Heart left ventricle (tissue), 16 donors: Measurements from ENCODE around the gene XG. TPM values are rescaled to one million over a fixed set of nuclear protein-coding genes. Genes with fewer than 3 reads are reported as not detected.
A peak's percentile ranks its signal among the peaks of the same experiment; 100 is the strongest.
"Not testable (repeated sequence)": the region's sequence is repeated elsewhere in the genome, so short reads cannot be mapped to it uniquely, and the experiment has no call there.

ENCODE experiments used
- ATAC-seq, 4 donors: fragments of 200-7000 bp; cut with Tn5 transposase; one replicate each; pipeline ENCODE4 v1.9.1; 2020 to 2022; ENCODE audit warnings: moderate library complexity in 4 of 4, mild to moderate bottlenecking in 3 of 4, moderate number of reproducible peaks in 1 of 4
- DNase-seq, 5 donors: peaks; one replicate each; pipeline ENCODE4 v3.0.0-alpha.2; 2020
- H3K27ac ChIP-seq, 12 donors: fragments of 200-600 bp; sonication (generic) in 4 of 12; one replicate each; pipeline versions ENCODE4 v1.5.0 to v1.8.0; 2016 to 2022; ENCODE audit warnings: mild to moderate bottlenecking in 2 of 12
- H3K27me3 ChIP-seq, 9 donors: fragments of 200-600 bp; sonication (generic) in 2 of 9; one replicate each; pipeline versions ENCODE4 v1.5.1 to v1.8.0; 2016 to 2022; ENCODE audit warnings: mild to moderate bottlenecking in 3 of 9
- H3K36me3 ChIP-seq, 9 donors: fragments of 200-600 bp; sonication (generic) in 2 of 9; one replicate each; pipeline versions ENCODE4 v1.5.0 to v1.8.0; 2018 to 2022; ENCODE audit warnings: mild to moderate bottlenecking in 2 of 9
- H3K4me1 ChIP-seq, 12 donors: fragments of 200-600 bp; sonication (generic) in 4 of 12; one replicate each; pipeline versions ENCODE4 v1.5.0 to v1.8.0; 2016 to 2022; ENCODE audit warnings: mild to moderate bottlenecking in 3 of 12
- H3K4me3 ChIP-seq, 12 donors: fragments of 200-600 bp; sonication (generic) in 4 of 12; one replicate each; pipeline versions ENCODE4 v1.5.0 to v1.8.0; 2017 to 2022; ENCODE audit warnings: mild to moderate bottlenecking in 9 of 12, moderate library complexity in 4 of 12
- H3K9me3 ChIP-seq, 12 donors: fragments of 200-600 bp; sonication (generic) in 4 of 12; one replicate each; pipeline versions ENCODE4 v1.5.0 to v1.8.0; 2016 to 2022; ENCODE audit warnings: mild to moderate bottlenecking in 1 of 12
- CTCF ChIP-seq, 12 donors: fragments of 200-600 bp; sonication (generic) in 4 of 12; IDR thresholded peaks; one replicate each; pipeline versions ENCODE4 v1.5.0 to v1.8.0; 2018 to 2022; ENCODE audit warnings: antibody characterized with exemption in 12 of 12, mild to moderate bottlenecking in 5 of 12
- POLR2A ChIP-seq, 2 donors: fragments of 450-650 bp; IDR thresholded peaks; one replicate each; pipeline ENCODE4 v1.6.1; 2017; ENCODE audit warnings: antibody characterized with exemption in 2 of 2, mild to moderate bottlenecking in 2 of 2, moderate library complexity in 2 of 2
- WGBS, 4 donors: extraction: QIAGEN DNeasy Blood & Tissue Kit in 2 of 4; methylation state at CpG; one replicate each; pipeline versions ENCODE4 v1.1.5 to v1.1.7; 2013 to 2018; 5-methylcytosine and 5-hydroxymethylcytosine counted together
- intact Hi-C, 10 donors: fragments of 100-400 bp; cut with DNase I; formaldehyde crosslinking; loops; one replicate each; pipeline versions ENCODE4 v1.11.1 to v1.14.2; 2022
- long read RNA-seq, 3 donors: library from polyadenylated mRNA; unstranded; transcript quantifications; one replicate each; pipeline ENCODE4 v2.0.0, GENCODE V29; 2020 to 2021
- polyA plus RNA-seq, 2 donors: library from polyadenylated mRNA; stranded (reverse); fragments of 200-250 nt; gene quantifications; one replicate each; pipeline ENCODE4 v1.2.3, GENCODE V29; 2013
- total RNA-seq, 9 donors: library from RNA; depleted of rRNA in 2 of 9; stranded (reverse); fragments of >200 nt in 2 of 9; fragmentation: NEBNext Ultra II Directional in 3 of 9; extraction: Animal tissue kit (Norgen Biotek cat#: 25700) in 3 of 9; gene quantifications; one replicate each; pipeline versions ENCODE4 v1.1.0 to v1.2.4, GENCODE V29; 2016 to 2023
- donor health status: ischemic (EF 13 %, LVEDD 7.1; RV severe dilation, severe dysfunction).
- donor health status: healthy with polysubstance abuse.
- donor health status: DM: no; HTN: yes; CAD: no.
- donor health status: DM: no; HTN: no; CAD: no.
- donor health status: ischemic (EF 25% LVEDD 6.9; RV normal size, moderate dysfunction).
- donor health status: ischemic (EF 25% LVEDD 5.7; RV mildly dilated, moderate dysfunction).
- donor health status: healthy.
- donor health status: DM: yes; HTN: yes; CAD: no.
- donor health status: ischemic (EF 35%, LVEDD 5.7; RV mildly dilated, moderate dysfunction).
- donor health status: nonischemic (EF 11% LVEDD 7.7; RV severe dilation, severe dysfunction).
- donor health status: DM: yes; HTN: yes; CAD: no.
- donor health status: PGD.
- donor health status: ischemic (EF 29% LVEDD 5.4; RV normal size, mild dysfunction).
- donor health status: nonischemic (EF 23%, LVEDD 6.1; RV moderate dilation, normal function).

The XG gene
- total RNA-seq = under 1 TPM in 6 of 9 donors, not detected in 3; 0.28 to 0.85 (median 0.62) TPM
- under 1 TPM; 0.06 to 0.11 TPM for polyA plus RNA-seq
- long read RNA-seq, donor 1, partial matches to known transcripts = 0 of 2 reads
- long read RNA-seq, donor 1, other reads (novel, unspliced or antisense) = 0 of 2 reads
- long read RNA-seq, donor 2 = 0 reads
- long read RNA-seq, donor 3 = 0 reads

GRCh38 chrX:2751874-2752300 lies at the start of gene XG:
Gene XG (plus strand): TSS chrX:2752040. CDS start chrX:2752275, 235 bp downstream.
- H3K4me1 ChIP-seq, intact Hi-C loops, DNase-seq, H3K27ac ChIP-seq, H3K27me3 ChIP-seq, H3K9me3 ChIP-seq, H3K36me3 ChIP-seq: not testable (repeated sequence)
- peak within 1 kb of the TSS in 3 of 12 donors; percentile 6 to 36 (median 33) for H3K4me3 ChIP-seq
- peak in 3 of 4 donors; percentile 7 to 41 (median 24) for ATAC-seq
- 73 to 83% (median 74%) methylated on average over 11 of the region's 11 CpGs for WGBS, 4 donors

- Histone ChIP-seq H3K27ac (peak overlapping the region; percentile 23 to 92 (median 74)), H3K27me3 (no peaks in the 10 kb centered on the region), H3K36me3 (peaks cover 0 to 11% (median 2%) of the 10 kb centered on the region in 9 donors), H3K4me3 (no peak overlapping the region), H3K9me3 (no peaks in the 10 kb centered on the region), H3K4me1 (peaks cover 23 to 97% (median 80%) of the 10 kb centered on the region in 12 donors)
- peak in 4 of 5 donors; percentile 49 to 63 (median 58) for DNase-seq
- WGBS, 4 donors = 32 to 42% (median 38%) methylated on average over 14 of the region's 14 CpGs
- no peak for TF ChIP-seq POLR2A (IDR thresholded peaks at IDR 0.05)
- peak; percentile 11 to 72 (median 38) for TF ChIP-seq CTCF (IDR thresholded peaks at IDR 0.05)
- intact Hi-C loops = loop anchor here in 4 of 10 donors (5.0 to 10.0 kb wide), 5 partner anchors 61 to 221 kb away; partner anchors contain the start of gene ARSD (in 1 of the 4)
- ATAC-seq = peak; percentile 45 to 80 (median 60)
Measured at GRCh38 chrX:2703991-2704369, 47.9 kb upstream of the XG start.

- H3K27me3 ChIP-seq = no peaks in the 10 kb centered on the region
Measured at GRCh38 chrX:2705046-2705832, 46.6 kb upstream of the XG start.

GRCh38 chrX:2707334-2707760 lies 44.5 kb upstream of the XG start:
- Histone ChIP-seq H3K27me3 (no peaks in the 10 kb centered on the region), H3K36me3 (peaks cover 0 to 14% (median 8%) of the 10 kb centered on the region in 9 donors), H3K4me1 (peaks cover 24 to 92% (median 79%) of the 10 kb centered on the region in 12 donors), H3K9me3 (no peaks in the 10 kb centered on the region), H3K4me3 (peak overlapping the region in 2 of 12 donors; percentile 15 to 21), H3K27ac (peak overlapping the region in 8 of 12 donors; percentile 3 to 73 (median 32))
- 14 to 35% (median 25%) methylated on average over 12 of the region's 12 CpGs for WGBS, 4 donors
- ATAC-seq (peak; percentile 7 to 40 (median 32)), DNase-seq (peak in 4 of 5 donors; percentile 53 to 70 (median 60))
- TF ChIP-seq CTCF (IDR thresholded peaks at IDR 0.05) = peak in 1 of 12 donors; percentile 5
- TF ChIP-seq POLR2A (IDR thresholded peaks at IDR 0.05) = no peak
- intact Hi-C loops = loop anchor here in 3 of 10 donors (10.0 kb wide), 4 partner anchors 57 to 217 kb away; partner anchors contain the start of gene ARSD (in 1 of the 3)

More at GRCh38 chrX:2705046-2705832, 46.6 kb upstream of the XG start:
- TF ChIP-seq CTCF (IDR thresholded peaks at IDR 0.05) = no peak
- TF ChIP-seq POLR2A (IDR thresholded peaks at IDR 0.05) = no peak
- peaks cover 0 to 6% (median 0%) of the 10 kb centered on the region in 9 donors for H3K36me3 ChIP-seq
- no peaks in the 10 kb centered on the region for H3K9me3 ChIP-seq
- H3K4me3 ChIP-seq = peak overlapping the region in 3 of 12 donors; percentile 1 to 3 (median 1)
- intact Hi-C loops = loop anchor here in 3 of 10 donors (10.0 kb wide), 4 partner anchors 60 to 220 kb away; partner anchors contain the start of gene ARSD (in 1 of the 3)
- H3K4me1 ChIP-seq = peaks cover 27 to 97% (median 87%) of the 10 kb centered on the region in 12 donors
- 46 to 66% (median 53%) methylated on average over 18 of the region's 18 CpGs for WGBS, 4 donors
- H3K27ac ChIP-seq = peak overlapping the region; percentile 56 to 92 (median 75)
- DNase-seq (peak in 4 of 5 donors; percentile 43 to 79 (median 58)), ATAC-seq (peak; percentile 74 to 77 (median 76))
